WTC11 (cell line): ENCODE measurements around the gene ERICH6. TPM values are rescaled to one million over a fixed set of nuclear protein-coding genes. Genes with fewer than 3 reads are reported as not detected.

Experiments
- ATAC-seq: fragments of 200-7000 bp; cut with Tn5 transposase; 2 replicates; pipeline ENCODE4 v1.10.0; 2021; ENCODE audit warnings: mild to moderate bottlenecking, moderate library complexity
- CTCF ChIA-PET: fragments of 300-600 bp; sonication (Branson Sonifier 250); formaldehyde crosslinking; loops from one replicate; lab custom pipeline; 2021; ENCODE audit warnings: antibody characterized with exemption; lab: Charles Lee
- POLR2A ChIA-PET: fragments of 350-600 bp; sonication (Branson Sonifier 250); formaldehyde crosslinking; loops from one replicate; lab custom pipeline; 2021; ENCODE audit warnings: antibody characterized with exemption; lab: Charles Lee
- DNase-seq: peaks from one replicate; pipeline ENCODE4 v3.0.0; 2021; ENCODE audit warnings: low spot score
- H3K27ac Mint-ChIP-seq: 2 replicates; pipeline ENCODE4 v1.8.0; 2021; ENCODE audit warnings: mixed read lengths
- H3K27me3 Mint-ChIP-seq: 2 replicates; pipeline ENCODE4 v1.8.0; 2021; ENCODE audit warnings: low read depth, mild to moderate bottlenecking, moderate library complexity, mixed read lengths
- H3K36me3 Mint-ChIP-seq: 2 replicates; pipeline ENCODE4 v1.8.0; 2021; ENCODE audit warnings: mixed read lengths
- H3K4me1 Mint-ChIP-seq: 2 replicates; pipeline ENCODE4 v1.8.0; 2022; ENCODE audit warnings: mixed read lengths
- H3K4me3 Mint-ChIP-seq: 2 replicates; pipeline ENCODE4 v1.8.0; 2021; ENCODE audit warnings: mild to moderate bottlenecking, moderate library complexity, mixed read lengths
- H3K9me3 Mint-ChIP-seq: 2 replicates; pipeline ENCODE4 v1.8.0; 2021; ENCODE audit warnings: mixed read lengths
- ELF4 ChIP-seq: sonication (generic); formaldehyde crosslinking; IDR thresholded peaks from 2 replicates; pipeline ENCODE4 v1.8.1; 2022; ENCODE audit warnings: low read depth, mild to moderate bottlenecking, moderate library complexity, missing genetic modification reagents
- ETV6 ChIP-seq: sonication (generic); formaldehyde crosslinking; IDR thresholded peaks from 2 replicates; pipeline ENCODE4 v1.8.1; 2022; ENCODE audit warnings: mild to moderate bottlenecking, missing genetic modification reagents
- FOXJ3 ChIP-seq: sonication (generic); formaldehyde crosslinking; IDR thresholded peaks from 2 replicates; pipeline ENCODE4 v1.9.0; 2021; ENCODE audit warnings: missing genetic modification reagents, mild to moderate bottlenecking, borderline replicate concordance
- FOXK1 ChIP-seq: sonication (generic); formaldehyde crosslinking; IDR thresholded peaks from 2 replicates; pipeline ENCODE4 v1.8.0; 2022; ENCODE audit warnings: mild to moderate bottlenecking, moderate library complexity, missing genetic modification reagents
- GABPB1 ChIP-seq: sonication (generic); formaldehyde crosslinking; IDR thresholded peaks from 2 replicates; pipeline ENCODE4 v1.8.1; 2023; ENCODE audit warnings: mild to moderate bottlenecking, missing genetic modification reagents
- MXD4 ChIP-seq: fragments of 250-450 bp; sonication (Bioruptor Pico); IDR thresholded peaks from 2 replicates; pipeline ENCODE4 v1.8.0; 2021; ENCODE audit warnings: mild to moderate bottlenecking, moderate library complexity, borderline replicate concordance
- MYBL2 ChIP-seq: sonication (generic); formaldehyde crosslinking; IDR thresholded peaks from 2 replicates; pipeline ENCODE4 v1.8.1; 2023; ENCODE audit warnings: mild to moderate bottlenecking, moderate library complexity, missing genetic modification reagents
- OVOL2 ChIP-seq: fragments of 250-450 bp; sonication (Bioruptor Pico); IDR thresholded peaks from 2 replicates; pipeline ENCODE4 v1.9.0; 2021; ENCODE audit warnings: mild to moderate bottlenecking, borderline replicate concordance
- PRRX2 ChIP-seq: fragments of 250-450 bp; sonication (Bioruptor Pico); IDR thresholded peaks from 2 replicates; pipeline ENCODE4 v1.8.0; 2021; ENCODE audit warnings: mild to moderate bottlenecking
- RELA ChIP-seq: sonication (generic); formaldehyde crosslinking; IDR thresholded peaks from 2 replicates; pipeline ENCODE4 v1.8.1; 2022; ENCODE audit warnings: missing genetic modification reagents, mild to moderate bottlenecking, borderline replicate concordance
- SMAD3 ChIP-seq: sonication (generic); formaldehyde crosslinking; IDR thresholded peaks from 2 replicates; pipeline ENCODE4 v1.8.0; 2022; ENCODE audit warnings: missing genetic modification reagents, mild to moderate bottlenecking, borderline replicate concordance
- ZNF219 ChIP-seq: sonication (generic); formaldehyde crosslinking; IDR thresholded peaks from 2 replicates; pipeline ENCODE4 v1.8.0; 2023; ENCODE audit warnings: missing genetic modification reagents, mild to moderate bottlenecking, borderline replicate concordance
- ZNF232 ChIP-seq: sonication (generic); formaldehyde crosslinking; IDR thresholded peaks from 2 replicates; pipeline ENCODE4 v1.8.0; 2022; ENCODE audit warnings: mild to moderate bottlenecking, missing genetic modification reagents
- ZNF423 ChIP-seq: fragments of 250-450 bp; sonication (Bioruptor Pico); IDR thresholded peaks from 2 replicates; pipeline ENCODE4 v2.1.2; 2022; ENCODE audit warnings: mild to moderate bottlenecking, moderate library complexity
- total RNA-seq: library from RNA; stranded (reverse); gene quantifications from 3 replicates; pipeline ENCODE4 v1.2.3, GENCODE V29; 2021
- TF ChIP-seq, protein P1 (sequence below): fragments of 250-450 bp; sonication (Bioruptor Pico); IDR thresholded peaks from 2 replicates; pipeline ENCODE4 v1.8.0; 2021; ENCODE audit warnings: mild to moderate bottlenecking
- TF ChIP-seq, protein P2 (sequence below): sonication (generic); formaldehyde crosslinking; IDR thresholded peaks from 2 replicates; pipeline ENCODE4 v1.8.0; 2022; ENCODE audit warnings: mild to moderate bottlenecking, missing genetic modification reagents
- TF ChIP-seq, protein P3 (sequence below): sonication (generic); formaldehyde crosslinking; IDR thresholded peaks from 2 replicates; pipeline ENCODE4 v1.8.1; 2023; ENCODE audit warnings: mild to moderate bottlenecking, missing genetic modification reagents, borderline replicate concordance

ERICH6 gene
- total RNA-seq, 1 experiment from 2014 or later, result 0.26 TPM

DNA sequence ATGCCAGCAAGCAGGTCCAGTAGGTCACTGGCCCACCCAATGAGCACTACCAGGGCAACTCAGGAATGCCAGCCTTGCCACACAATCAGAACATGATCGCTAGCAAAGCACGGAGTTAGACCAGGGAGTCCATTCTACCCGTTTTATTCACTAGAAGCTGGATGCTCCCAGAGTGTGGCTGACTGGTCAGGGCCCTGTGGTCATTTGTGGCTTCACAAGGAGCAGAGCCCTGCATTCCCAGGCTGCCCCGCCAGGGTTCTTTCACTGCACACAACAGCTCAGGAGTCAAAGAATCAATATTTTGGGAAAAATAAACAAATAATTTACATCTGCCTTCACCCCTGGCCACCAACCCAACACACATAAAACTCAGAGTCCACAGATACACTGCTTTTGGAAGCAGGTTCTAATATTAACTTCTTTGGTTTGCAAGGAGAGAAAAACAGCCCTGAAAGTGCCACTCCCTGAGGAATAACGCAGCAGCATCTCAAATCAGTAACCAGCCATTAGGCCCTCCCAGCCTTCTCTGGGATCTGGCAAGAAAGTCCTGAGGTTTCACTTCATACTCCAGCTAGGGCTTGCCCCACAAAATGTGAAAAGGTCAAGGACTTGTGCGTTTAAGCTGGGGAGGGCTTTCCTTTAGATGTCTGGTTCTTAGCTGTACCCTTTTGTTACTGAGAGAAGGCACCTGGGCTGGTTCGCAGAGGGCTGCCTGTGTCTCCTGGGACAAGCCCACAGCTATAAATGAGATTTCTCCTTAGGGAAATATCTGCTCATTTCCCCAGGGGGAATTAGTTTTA lies 43.3 kb upstream of the ERICH6 start:
- DNase-seq, result no peak
- H3K9me3 Mint-ChIP-seq, result no peaks in the 10 kb centered on the region
- POLR2A ChIA-PET, result no interaction called here
- TF ChIP-seq SMAD3 (CRISPR knock-in tag) (no peak), OVOL2 (no peak)
- TF ChIP-seq, protein P1, sequence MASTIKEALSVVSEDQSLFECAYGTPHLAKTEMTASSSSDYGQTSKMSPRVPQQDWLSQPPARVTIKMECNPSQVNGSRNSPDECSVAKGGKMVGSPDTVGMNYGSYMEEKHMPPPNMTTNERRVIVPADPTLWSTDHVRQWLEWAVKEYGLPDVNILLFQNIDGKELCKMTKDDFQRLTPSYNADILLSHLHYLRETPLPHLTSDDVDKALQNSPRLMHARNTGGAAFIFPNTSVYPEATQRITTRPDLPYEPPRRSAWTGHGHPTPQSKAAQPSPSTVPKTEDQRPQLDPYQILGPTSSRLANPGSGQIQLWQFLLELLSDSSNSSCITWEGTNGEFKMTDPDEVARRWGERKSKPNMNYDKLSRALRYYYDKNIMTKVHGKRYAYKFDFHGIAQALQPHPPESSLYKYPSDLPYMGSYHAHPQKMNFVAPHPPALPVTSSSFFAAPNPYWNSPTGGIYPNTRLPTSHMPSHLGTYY (CRISPR knock-in tag), result no peak
- TF ChIP-seq, all 79 proteins: peak for 0
- Mint-ChIP-seq H3K4me1 (peaks cover 13% of the 10 kb centered on the region), H3K4me3 (no peak overlapping the region), H3K27me3 (no peaks in the 10 kb centered on the region), H3K36me3 (peaks cover 6% of the 10 kb centered on the region; the same call in 1 of the 2 replicates), H3K27ac (peak overlapping the region; percentile 45; the same call in 1 of the 2 replicates)
- peak; percentile 50; the same call in 1 of the 2 replicates for ATAC-seq
- CTCF ChIA-PET, result interaction anchor here (0.7 to 1.7 kb wide), 3 partner anchors 22 to 100 kb away, joined by 4 read pairs; no protein-coding TSS in a partner anchor

DNA sequence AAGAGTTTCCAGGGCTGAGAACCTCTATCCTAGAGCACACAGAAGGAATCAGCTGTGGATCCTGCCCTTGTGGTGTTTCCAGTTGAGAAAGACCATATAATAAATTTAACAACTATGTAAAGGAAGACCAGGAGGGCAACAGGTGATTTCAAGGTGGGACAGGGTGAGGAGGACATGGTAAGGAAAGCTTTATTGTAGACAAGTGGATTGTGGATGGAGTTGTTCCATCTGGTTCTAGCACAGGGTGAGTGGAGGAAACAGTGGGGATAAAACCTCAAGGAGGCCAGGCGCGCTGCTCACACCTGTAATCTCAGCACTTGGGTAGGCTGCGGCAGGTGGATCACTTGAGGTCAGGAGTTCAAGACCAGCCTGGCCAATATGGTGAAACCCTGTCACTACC lies 42.1 kb upstream of the ERICH6 start:
- no peak overlapping the region for H3K4me3 Mint-ChIP-seq
- no peaks in the 10 kb centered on the region for H3K27me3 Mint-ChIP-seq
- ChIA-PET POLR2A (interaction anchor here (0.9 kb wide), 1 partner anchor 80 kb away, joined by 3 read pairs; no protein-coding TSS in a partner anchor), CTCF (no interaction called here)
- H3K36me3 Mint-ChIP-seq, result peaks cover 6% of the 10 kb centered on the region; the same call in 1 of the 2 replicates
- peaks cover 9% of the 10 kb centered on the region for H3K4me1 Mint-ChIP-seq
- peak overlapping the region; percentile 32; the same call in 1 of the 2 replicates for H3K27ac Mint-ChIP-seq
- TF ChIP-seq ZNF423 (CRISPR knock-in tag) (no peak), SMAD3 (CRISPR knock-in tag) (no peak), ELF4 (CRISPR knock-in tag) (no peak), FOXK1 (CRISPR knock-in tag) (no peak), ZNF232 (CRISPR knock-in tag) (no peak), MYBL2 (no peak), GABPB1 (CRISPR knock-in tag) (no peak), MXD4 (CRISPR knock-in tag) (no peak), RELA (CRISPR knock-in tag) (no peak)
- TF ChIP-seq, protein P2, sequence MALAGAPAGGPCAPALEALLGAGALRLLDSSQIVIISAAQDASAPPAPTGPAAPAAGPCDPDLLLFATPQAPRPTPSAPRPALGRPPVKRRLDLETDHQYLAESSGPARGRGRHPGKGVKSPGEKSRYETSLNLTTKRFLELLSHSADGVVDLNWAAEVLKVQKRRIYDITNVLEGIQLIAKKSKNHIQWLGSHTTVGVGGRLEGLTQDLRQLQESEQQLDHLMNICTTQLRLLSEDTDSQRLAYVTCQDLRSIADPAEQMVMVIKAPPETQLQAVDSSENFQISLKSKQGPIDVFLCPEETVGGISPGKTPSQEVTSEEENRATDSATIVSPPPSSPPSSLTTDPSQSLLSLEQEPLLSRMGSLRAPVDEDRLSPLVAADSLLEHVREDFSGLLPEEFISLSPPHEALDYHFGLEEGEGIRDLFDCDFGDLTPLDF, result no peak
- no peaks in the 10 kb centered on the region for H3K9me3 Mint-ChIP-seq
- no peak for DNase-seq
- ATAC-seq, result no peak

DNA sequence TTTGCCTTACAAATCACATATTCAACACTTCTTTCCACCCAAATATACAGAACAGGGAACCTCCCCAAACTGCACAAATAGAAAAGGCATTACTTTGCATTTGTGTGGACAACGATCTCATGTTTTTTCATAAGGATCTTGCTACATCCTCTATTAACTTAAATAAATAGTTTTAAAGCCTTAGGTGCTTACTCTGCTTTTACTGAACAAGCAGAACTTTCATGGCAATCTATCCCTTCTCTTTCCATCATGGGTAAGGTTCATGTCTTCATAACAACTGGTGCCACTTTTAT lies 41.1 kb upstream of the ERICH6 start:
- TF ChIP-seq ETV6 (no peak), ZNF219 (CRISPR knock-in tag) (no peak), FOXJ3 (CRISPR knock-in tag) (no peak), PRRX2 (no peak)
- TF ChIP-seq, protein P3, sequence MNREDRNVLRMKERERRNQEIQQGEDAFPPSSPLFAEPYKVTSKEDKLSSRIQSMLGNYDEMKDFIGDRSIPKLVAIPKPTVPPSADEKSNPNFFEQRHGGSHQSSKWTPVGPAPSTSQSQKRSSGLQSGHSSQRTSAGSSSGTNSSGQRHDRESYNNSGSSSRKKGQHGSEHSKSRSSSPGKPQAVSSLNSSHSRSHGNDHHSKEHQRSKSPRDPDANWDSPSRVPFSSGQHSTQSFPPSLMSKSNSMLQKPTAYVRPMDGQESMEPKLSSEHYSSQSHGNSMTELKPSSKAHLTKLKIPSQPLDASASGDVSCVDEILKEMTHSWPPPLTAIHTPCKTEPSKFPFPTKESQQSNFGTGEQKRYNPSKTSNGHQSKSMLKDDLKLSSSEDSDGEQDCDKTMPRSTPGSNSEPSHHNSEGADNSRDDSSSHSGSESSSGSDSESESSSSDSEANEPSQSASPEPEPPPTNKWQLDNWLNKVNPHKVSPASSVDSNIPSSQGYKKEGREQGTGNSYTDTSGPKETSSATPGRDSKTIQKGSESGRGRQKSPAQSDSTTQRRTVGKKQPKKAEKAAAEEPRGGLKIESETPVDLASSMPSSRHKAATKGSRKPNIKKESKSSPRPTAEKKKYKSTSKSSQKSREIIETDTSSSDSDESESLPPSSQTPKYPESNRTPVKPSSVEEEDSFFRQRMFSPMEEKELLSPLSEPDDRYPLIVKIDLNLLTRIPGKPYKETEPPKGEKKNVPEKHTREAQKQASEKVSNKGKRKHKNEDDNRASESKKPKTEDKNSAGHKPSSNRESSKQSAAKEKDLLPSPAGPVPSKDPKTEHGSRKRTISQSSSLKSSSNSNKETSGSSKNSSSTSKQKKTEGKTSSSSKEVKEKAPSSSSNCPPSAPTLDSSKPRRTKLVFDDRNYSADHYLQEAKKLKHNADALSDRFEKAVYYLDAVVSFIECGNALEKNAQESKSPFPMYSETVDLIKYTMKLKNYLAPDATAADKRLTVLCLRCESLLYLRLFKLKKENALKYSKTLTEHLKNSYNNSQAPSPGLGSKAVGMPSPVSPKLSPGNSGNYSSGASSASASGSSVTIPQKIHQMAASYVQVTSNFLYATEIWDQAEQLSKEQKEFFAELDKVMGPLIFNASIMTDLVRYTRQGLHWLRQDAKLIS, result no peak
- POLR2A ChIA-PET, result no interaction called here
- ATAC-seq (no peak), DNase-seq (no peak)
- no peaks in the 10 kb centered on the region for H3K9me3 Mint-ChIP-seq
- no peak overlapping the region for H3K4me3 Mint-ChIP-seq
- CTCF ChIA-PET, result no interaction called here
- no peak overlapping the region for H3K27ac Mint-ChIP-seq
- H3K4me1 Mint-ChIP-seq, result peaks cover 5% of the 10 kb centered on the region
- no peaks in the 10 kb centered on the region for H3K27me3 Mint-ChIP-seq
- peaks cover 6% of the 10 kb centered on the region; the same call in 1 of the 2 replicates for H3K36me3 Mint-ChIP-seq
